ENCODE measurements around the gene PTPN21. TPM values are rescaled to one million over a fixed set of nuclear protein-coding genes. Genes with fewer than 3 reads are reported as not detected.

The PTPN21 gene
- total and polyA plus RNA-seq, 10 donors: 0.85 to 10.9 (median 5.7) TPM

DNA sequence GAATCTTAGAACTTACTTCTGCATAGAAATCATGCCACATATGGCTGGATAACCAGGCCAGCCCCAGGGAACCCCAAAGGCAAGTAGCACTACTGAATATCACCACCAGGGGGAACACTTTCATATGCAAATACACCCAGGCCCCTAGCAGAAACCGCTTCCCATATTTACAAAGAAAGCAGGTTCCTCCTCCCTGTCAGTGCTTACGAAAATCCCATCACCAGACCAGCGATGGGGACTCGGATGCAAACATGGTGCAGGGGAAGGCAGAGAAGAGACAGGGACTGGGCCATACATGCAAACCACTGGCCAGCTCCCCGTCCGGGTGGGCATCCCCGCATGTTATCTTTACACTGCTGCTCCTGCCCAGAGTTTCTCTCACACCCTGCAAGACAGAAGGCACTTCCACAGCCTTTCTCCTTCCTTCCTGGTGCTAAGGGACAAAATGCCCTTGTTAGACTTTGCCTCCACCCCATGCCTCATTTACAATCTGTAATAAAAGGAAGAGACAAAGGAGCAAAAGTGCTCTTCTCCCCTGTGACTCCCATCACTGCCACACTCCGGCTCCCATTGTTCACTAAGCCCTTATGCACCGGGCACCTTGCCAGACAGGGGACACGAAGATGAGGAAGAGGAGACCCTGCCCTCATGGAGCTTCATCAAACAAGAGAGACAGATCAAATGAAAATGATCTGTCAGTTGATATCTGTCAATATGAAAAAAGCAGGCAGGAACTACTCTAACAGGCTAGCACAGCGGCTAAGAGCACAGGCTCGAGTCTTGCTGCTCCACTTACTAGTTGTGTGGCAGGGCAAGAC, 62.3 kb downstream of the PTPN21 start:
- peaks cover 0 to 6% (median 2%) of the 10 kb centered on the region in 6 donors for H3K4me1 ChIP-seq
- peaks cover 0 to 20% (median 0%) of the 10 kb centered on the region in 6 donors for H3K36me3 ChIP-seq
- DNase-seq: no peak
- H3K9me3 ChIP-seq: no peaks in the 10 kb centered on the region
- H3K27ac ChIP-seq: no peak overlapping the region
- no peak overlapping the region for H3K4me3 ChIP-seq
- no peaks in the 10 kb centered on the region for H3K27me3 ChIP-seq (replicated peaks in 1 of 7)
- TF ChIP-seq CTCF (IDR thresholded peaks at IDR 0.05 in 8 of 11, conservative IDR thresholded peaks at IDR 0.05 in 3 of 11) (peak; percentile 74 to 95 (median 89)), POLR2A (IDR thresholded peaks at IDR 0.05) (no peak), POLR2AphosphoS5 (IDR thresholded peaks at IDR 0.05) (no peak)
- WGBS, 5 donors: 48 to 59% (median 52%) methylated on average over 12 of the region's 12 CpGs
- intact Hi-C loops (cut with DNase I; ENCODE audit: low total_unique reads): no loop called here

DNA sequence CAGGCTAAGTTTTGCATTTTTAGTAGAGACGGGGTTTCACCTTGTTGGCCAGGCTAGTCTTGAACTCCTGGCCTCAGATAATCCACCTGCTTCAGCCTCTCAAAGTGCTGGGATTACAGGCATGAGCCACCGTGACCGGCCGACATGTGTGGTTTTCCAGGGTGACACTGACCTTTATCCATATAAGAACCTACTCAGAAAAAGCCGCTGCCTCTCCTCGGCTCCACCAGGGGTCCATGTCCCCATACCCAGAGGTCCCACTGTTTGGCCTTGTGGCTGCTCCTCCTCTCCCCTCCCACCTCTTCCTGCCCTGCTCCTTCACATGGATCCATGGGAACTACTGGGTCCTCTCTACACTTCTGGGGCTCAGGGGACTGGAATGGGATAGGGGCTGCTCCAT, 64.6 kb downstream of the PTPN21 start:
- 88 to 99% (median 95%) methylated on average over 6 of the region's 6 CpGs for WGBS, 5 donors

GRCh38 chr14:88488897-88489296, 65.9 kb downstream of the PTPN21 start:
- peaks cover 0 to 17% (median 2%) of the 10 kb centered on the region in 6 donors for H3K36me3 ChIP-seq
- intact Hi-C loops (cut with DNase I; ENCODE audit: low total_unique reads): no loop called here
- DNase-seq: no peak
- no peak overlapping the region for H3K27ac ChIP-seq
- H3K27me3 ChIP-seq (replicated peaks in 1 of 7): no peaks in the 10 kb centered on the region
- no peaks in the 10 kb centered on the region for H3K9me3 ChIP-seq
- H3K4me3 ChIP-seq: no peak overlapping the region
- WGBS, 5 donors: 76 to 91% (median 83%) methylated on average over 6 of the region's 6 CpGs
- H3K4me1 ChIP-seq: peaks cover 0 to 6% (median 2%) of the 10 kb centered on the region in 6 donors
- TF ChIP-seq POLR2AphosphoS5 (IDR thresholded peaks at IDR 0.05) (no peak), POLR2A (IDR thresholded peaks at IDR 0.05) (no peak), CTCF (IDR thresholded peaks at IDR 0.05 in 8 of 11, conservative IDR thresholded peaks at IDR 0.05 in 3 of 11) (no peak)

More for the DNA sequence above, 64.6 kb downstream of the PTPN21 start:
- Histone ChIP-seq H3K4me1 (peaks cover 0 to 6% (median 2%) of the 10 kb centered on the region in 6 donors), H3K27ac (no peak overlapping the region), H3K4me3 (no peak overlapping the region), H3K36me3 (peaks cover 0 to 9% (median 0%) of the 10 kb centered on the region in 6 donors), H3K27me3 (replicated peaks in 1 of 7) (no peaks in the 10 kb centered on the region), H3K9me3 (no peaks in the 10 kb centered on the region)
- no peak for TF ChIP-seq POLR2A (IDR thresholded peaks at IDR 0.05)
- TF ChIP-seq POLR2AphosphoS5 (IDR thresholded peaks at IDR 0.05): no peak
- intact Hi-C loops (cut with DNase I; ENCODE audit: low total_unique reads): no loop called here
- DNase-seq: no peak

DNA sequence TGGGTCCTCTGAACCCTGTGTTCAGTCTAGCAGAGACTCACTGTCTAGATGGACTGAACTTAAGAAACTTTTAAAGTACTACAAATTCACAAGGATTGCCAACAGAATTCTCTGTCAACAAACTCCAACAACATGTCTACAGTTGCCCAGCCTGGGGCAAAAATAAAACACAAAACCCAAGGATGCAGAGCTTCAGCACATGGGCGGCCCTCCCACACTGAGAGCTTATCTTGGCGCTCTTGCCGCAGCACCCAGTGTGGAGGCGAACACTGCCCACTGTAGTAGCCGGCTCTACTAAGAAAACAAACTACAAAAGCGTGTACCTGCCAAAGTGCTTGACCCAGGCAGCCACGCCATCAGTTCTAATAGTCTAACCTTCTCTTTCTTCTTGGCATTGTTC, 66.7 kb downstream of the PTPN21 start:
- Histone ChIP-seq H3K36me3 (peaks cover 0 to 11% (median 2%) of the 10 kb centered on the region in 6 donors), H3K27ac (no peak overlapping the region)
- 84 to 93% (median 93%) methylated on average over 7 of the region's 7 CpGs for WGBS, 5 donors

More for the DNA sequence above, 66.7 kb downstream of the PTPN21 start:
- no peaks in the 10 kb centered on the region for H3K9me3 ChIP-seq
- DNase-seq: no peak
- intact Hi-C loops (cut with DNase I; ENCODE audit: low total_unique reads): no loop called here
- peaks cover 0 to 6% (median 2%) of the 10 kb centered on the region in 6 donors for H3K4me1 ChIP-seq
- no peak overlapping the region for H3K4me3 ChIP-seq
- TF ChIP-seq POLR2A (IDR thresholded peaks at IDR 0.05) (no peak), POLR2AphosphoS5 (IDR thresholded peaks at IDR 0.05) (no peak), CTCF (IDR thresholded peaks at IDR 0.05 in 8 of 11, conservative IDR thresholded peaks at IDR 0.05 in 3 of 11) (no peak)
- no peaks in the 10 kb centered on the region for H3K27me3 ChIP-seq (replicated peaks in 1 of 7)
